GM19240 (cell line): Measurements from ENCODE around the gene PLEKHA5.

Experiments
- DNase-seq: peaks from one replicate; pipeline ENCODE4 v3.0.0; 2011; ENCODE audit warnings: low spot score; ENCODE audit not compliant: insufficient read length

PLEKHA5 gene

DNA sequence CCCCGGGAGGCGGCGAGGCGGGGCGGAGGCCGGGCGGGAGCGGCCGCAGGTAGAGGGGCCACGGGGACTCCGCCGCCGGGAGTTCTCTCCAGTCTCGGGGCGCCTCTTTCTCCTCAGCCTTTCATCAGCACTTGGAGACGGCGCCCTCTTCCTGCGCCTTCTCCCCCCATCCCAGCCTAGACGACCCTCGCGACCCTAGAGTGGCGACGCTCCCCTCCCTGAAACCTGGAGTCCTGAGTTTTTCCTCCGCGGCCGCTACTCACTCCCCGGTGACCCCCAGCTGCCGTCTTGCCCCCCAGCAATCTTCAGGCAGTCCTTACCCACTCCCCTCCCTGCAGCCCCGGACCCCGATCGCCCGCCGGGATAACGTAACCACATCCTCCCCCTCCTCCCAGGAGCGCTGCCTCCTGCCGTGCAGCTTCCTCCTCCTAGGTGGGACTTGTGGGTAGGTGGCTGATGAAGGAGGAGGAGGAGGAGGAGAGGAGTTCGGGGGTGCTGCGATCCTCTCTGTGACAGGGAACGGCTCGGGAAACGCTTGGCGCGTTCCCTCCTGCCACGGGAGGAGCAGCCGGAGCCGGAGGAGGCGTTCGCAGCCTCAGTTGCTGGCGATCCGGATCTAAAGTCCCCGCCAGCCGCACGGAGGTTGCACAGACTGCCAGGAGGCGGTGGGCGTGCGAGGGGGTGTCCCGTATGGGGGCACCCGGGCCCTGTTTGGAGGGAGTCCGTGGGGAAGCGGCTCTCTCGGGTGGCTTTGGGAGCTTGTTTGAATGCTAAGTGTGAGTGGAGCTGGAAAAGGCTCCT lies 891 bp downstream of the PLEKHA5 start:
- no peak for DNase-seq

GRCh38 chr12:19131025-19131444 lies 1.5 kb downstream of the PLEKHA5 start:
- no peak for DNase-seq

DNA sequence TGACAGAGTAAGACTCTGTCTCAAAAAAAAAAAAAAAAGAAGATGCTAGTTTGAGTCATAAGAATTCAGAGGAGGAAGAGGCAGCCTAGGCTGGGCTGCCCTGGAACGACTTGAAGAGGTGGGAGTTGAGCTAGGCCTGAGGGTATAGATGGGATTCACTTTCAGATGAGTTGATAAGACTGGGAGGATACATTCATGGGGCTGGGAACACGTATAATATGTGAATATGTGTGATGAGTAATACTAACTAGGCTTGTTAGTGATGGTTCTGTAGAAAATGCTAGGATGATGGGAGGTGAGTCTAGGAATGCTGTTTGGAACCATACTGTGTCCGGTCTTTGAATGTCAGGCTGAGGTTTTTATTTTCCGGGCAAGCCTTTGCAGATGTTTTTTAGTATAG lies 9.0 kb downstream of the PLEKHA5 start:
- no peak for DNase-seq

DNA sequence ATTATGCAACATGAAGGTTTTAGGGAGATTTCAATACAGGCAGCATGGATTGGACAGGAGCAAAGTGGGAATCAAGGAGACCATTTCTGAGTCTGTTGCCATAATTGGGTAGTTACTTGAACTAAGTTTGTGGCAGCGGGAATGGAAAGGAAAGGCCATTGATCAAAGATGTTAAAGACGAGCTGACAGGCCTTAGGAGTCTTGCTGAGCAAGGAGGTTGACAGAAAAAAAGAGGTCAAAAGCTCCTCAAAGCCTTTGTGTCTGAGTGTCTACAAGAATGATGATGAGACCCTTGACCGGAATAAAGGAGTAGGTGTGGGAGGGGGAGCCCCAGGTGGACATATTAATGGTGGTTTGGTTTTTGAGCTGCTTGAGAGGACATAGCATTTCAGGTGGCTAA lies 9.4 kb downstream of the PLEKHA5 start:
- no peak for DNase-seq

- no peak for DNase-seq
These were observed 10.2 kb downstream of the PLEKHA5 start for GRCh38 chr12:19139615-19140194.

DNA sequence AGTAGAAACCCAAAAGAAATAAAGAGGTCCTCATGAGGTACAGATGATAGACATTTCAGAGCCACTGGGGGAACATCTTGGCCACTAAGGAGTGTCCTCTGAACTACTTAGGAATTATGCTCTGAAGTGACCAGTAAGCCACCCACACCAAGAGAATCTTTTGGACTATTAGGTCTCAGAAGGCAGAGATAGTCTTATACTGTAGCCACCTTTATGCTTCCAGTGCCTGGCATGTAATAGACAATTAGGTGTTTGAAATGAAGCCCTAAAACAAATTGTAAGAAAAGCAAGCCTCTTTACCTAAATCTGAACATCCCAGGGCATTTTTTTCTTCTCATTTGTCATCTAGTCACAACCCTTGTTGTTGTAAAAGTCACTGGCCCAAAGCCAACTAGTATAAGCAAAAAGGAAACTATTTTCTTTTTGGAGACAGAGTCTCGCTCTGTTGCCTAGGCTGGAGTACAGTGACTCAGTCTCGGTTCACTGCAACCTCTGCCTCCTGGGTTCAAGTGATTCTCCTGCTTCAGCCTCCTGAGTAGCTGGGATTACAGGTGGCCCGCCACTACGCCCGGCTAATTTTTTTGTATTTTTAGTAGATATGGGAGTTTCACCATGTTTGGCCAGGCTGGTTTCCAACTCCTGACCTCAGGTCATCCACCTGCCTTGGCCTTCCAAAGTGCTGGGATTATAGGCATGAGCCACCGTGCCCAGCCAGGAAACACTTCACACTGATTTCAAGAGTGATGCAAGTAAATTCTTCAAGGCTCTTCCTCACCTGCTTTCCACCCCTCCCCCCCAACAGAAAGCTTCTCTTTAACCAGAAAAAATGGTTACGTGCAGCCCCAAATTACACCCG lies 11.1 kb downstream of the PLEKHA5 start:
- DNase-seq, result no peak

DNA sequence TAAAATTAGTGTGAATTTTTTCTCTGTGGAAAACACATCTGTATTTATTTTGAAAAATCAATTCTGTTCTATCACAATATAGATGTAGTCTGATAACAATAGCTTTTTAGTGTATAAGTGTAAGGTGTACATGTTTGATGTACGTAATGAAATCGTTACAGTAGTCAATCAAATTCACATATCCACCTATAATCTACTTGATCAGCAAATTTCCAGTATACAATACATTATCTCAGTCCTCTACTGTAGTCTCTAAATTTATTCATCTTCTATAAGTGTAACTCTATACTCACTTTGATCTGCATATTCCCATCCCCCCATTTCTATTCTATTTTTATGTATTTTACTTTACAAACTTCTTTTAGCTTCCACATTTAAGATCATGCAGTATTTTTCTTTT lies 13.0 kb downstream of the PLEKHA5 start:
- no peak for DNase-seq

- no peak for DNase-seq
These were observed 14.8 kb downstream of the PLEKHA5 start for GRCh38 chr12:19144287-19144686.

- no peak for DNase-seq
These were observed 15.5 kb downstream of the PLEKHA5 start for GRCh38 chr12:19144985-19145384.

DNA sequence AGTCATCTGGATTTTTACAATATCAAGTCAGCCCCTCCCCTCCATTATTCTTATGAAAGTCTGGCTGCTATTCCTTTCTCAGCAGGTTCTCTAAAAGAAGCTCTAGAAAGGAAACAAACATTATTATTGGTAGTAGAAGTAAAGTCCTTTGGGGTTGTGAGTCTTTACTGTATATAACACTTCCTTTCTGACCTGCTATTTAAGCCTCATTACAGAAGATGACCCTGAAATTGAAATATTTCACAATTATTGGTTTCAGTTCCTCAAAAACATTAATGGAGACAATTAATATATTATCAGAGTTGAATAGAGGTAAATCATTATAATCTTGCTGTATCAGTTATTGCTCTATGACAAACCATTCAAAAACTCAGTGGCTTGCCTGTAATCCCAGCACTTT lies 19.3 kb downstream of the PLEKHA5 start:
- no peak for DNase-seq

DNA sequence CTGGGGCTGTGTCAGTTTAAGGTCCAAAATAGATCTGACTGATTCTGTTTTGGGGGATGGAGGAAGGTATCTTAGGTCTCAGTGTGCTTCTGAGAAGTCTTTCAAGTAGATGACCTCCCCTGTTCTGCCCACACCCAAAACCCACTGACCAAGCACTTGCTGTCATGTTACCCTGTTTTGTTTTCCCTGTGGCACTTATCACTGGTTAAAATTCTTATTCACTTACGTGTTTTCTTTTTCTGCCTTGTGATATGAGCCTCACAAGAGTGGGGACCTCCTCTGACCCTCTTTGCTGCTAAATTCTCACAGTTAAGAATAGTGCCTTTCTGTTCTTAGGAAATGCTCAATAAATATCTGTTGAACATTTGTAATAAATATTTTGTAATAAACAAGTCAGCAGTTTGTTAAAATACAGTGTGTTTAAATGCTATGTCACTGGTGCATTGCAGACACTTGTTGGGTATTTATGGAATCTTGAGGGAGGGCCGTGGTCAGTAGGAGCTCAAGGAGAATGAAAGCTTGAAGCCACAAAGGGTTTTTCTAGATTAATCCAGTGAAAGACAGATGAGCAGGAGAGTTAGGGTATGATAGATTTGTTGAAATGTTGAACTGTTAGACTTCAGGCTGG lies 20.9 kb downstream of the PLEKHA5 start:
- DNase-seq, result no peak

- no peak for DNase-seq
These were observed 21.8 kb downstream of the PLEKHA5 start for GRCh38 chr12:19151298-19151697.

- no peak for DNase-seq
These were observed 23.9 kb downstream of the PLEKHA5 start for GRCh38 chr12:19153396-19153795.

- no peak for DNase-seq
These were observed 25.2 kb downstream of the PLEKHA5 start for GRCh38 chr12:19154686-19155085.

DNA sequence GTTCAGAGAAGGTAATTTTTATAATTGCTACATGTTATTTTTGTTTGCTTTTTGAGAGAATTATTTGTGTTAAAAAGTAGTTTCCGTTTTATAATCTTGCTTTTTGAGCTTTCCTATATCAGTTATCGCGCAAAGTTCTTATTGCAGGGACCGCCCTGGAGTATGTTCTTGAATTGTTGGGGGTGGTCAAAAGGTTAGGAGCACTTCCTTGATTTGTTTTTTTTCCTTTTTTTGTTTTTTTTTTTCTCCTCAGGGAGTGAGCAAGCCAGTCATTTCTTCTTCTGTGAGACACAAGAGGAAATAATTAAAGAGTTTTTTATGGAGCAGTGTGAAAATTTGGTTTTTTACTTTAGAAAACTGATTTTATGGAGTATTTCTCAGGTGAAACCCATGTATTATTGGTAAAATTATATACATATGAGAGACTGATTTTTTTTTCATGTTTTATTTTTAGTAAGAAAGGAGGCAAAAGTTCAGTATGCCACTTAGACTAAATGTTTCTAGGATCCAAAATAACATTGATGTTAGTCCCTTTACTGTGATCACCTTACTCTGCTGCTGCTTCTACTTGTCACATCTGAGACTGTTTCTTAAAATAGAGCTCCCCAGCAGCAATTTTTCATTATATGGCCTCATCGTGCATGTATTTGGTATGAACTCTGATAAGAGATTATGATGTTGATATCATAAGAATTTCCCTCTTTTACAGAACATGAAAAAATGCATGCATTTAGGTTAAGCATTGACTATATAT lies 26.6 kb downstream of the PLEKHA5 start:
- no peak for DNase-seq

GRCh38 chr12:19158923-19159322 lies 29.4 kb downstream of the PLEKHA5 start:
- DNase-seq, result no peak

DNA sequence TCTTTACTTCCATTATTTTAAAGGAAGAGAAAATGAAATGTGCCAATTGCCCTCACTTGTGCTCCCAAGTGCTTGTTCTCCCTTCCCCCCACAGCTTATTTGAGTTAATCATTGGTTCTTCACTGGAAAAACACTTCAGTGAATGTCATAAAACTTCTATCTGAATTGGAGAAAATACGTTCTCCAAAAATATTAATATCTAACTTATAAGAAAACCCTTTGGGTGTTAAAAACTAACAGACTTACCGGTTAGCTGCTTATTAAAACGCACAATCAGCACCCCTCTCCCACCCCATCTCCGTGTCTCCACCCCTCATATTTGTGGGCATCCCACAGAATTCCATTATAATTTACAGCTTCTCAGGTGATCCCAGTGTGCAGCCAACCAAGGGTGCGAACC lies 31.7 kb downstream of the PLEKHA5 start:
- no peak for DNase-seq

DNA sequence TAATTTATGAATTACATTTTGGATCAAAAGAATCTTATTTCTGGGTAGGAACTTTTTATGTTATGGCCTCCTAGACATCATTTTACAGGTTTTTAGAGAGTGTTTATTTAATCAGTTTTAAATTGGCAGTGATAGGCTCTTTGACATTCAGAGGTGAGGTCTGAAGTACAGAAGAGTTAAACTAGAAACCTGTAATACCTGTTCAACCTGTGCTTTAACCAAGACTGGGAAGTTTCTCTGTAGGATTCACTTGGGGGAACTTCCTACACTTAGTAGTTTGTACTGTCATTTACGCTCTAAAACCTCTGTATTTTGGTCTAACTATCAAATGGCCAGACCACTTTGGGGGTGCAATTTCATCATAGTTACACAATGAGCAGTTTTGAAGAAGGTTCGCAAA lies 35.9 kb downstream of the PLEKHA5 start:
- DNase-seq, result no peak

GRCh38 chr12:19166387-19166786 lies 36.9 kb downstream of the PLEKHA5 start:
- DNase-seq, result no peak

DNA sequence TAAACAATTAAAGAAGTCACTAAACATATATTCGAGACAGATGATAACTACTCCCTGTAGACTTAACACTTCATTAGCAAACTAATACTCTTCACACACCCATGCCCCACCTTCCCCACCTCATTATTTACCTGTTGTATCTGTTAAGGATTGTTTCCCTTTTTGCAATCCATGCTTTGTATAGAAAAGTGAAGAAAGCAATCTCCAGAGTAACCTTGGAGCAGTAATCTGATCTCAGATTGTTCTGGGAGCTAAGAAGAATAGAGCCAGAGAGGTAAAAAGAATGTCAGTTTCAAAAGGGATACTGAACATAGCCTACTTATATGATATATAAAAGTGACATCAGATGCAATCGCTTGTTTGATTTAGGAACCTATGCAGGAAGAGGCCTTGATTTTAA lies 37.4 kb downstream of the PLEKHA5 start:
- no peak for DNase-seq

DNA sequence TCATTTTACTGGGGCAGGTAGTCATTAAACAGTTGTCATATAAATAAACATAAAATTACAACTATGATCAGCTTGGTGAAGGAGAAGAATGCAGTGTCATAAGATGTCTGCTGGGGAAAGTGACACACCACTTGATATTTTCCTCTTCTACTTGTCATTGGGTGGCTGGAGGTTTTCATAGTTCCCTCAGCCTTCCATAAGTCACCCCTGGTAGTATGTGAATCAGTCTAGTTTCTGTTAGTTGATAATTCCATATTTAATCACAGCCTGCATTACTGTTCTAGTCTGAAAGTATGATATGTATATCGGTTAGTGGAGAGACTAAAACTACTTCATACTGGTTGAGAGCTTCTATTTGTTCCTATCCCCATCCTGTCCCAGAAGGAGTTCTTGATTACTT lies 38.2 kb downstream of the PLEKHA5 start:
- no peak for DNase-seq
